Measurements from ENCODE around the gene CBX3.

DNA sequence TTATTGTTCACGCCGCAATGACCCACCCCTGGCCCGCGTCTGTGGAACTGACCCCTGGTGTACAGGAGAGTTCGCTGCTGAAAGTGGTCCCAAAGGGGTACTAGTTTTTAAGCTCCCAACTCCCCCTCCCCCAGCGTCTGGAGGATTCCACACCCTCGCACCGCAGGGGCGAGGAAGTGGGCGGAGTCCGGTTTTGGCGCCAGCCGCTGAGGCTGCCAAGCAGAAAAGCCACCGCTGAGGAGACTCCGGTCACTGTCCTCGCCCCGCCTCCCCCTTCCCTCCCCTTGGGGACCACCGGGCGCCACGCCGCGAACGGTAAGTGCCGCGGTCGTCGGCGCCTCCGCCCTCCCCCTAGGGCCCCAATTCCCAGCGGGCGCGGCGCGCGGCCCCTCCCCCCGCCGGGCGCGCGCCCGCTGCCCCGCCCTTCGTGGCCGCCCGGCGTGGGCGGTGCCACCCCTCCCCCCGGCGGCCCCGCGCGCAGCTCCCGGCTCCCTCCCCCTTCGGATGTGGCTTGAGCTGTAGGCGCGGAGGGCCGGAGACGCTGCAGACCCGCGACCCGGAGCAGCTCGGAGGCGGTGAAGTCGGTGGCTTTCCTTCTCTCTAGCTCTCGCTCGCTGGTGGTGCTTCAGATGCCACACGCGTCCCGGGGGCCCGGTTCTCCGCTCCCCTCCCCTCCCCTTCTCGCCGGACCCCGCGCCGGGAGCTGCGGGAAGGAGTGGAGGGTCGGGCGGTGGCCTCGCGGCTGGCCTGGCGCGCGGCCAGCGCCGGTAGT is at the start of gene CBX3:
- TF ChIP-seq, protein P1, sequence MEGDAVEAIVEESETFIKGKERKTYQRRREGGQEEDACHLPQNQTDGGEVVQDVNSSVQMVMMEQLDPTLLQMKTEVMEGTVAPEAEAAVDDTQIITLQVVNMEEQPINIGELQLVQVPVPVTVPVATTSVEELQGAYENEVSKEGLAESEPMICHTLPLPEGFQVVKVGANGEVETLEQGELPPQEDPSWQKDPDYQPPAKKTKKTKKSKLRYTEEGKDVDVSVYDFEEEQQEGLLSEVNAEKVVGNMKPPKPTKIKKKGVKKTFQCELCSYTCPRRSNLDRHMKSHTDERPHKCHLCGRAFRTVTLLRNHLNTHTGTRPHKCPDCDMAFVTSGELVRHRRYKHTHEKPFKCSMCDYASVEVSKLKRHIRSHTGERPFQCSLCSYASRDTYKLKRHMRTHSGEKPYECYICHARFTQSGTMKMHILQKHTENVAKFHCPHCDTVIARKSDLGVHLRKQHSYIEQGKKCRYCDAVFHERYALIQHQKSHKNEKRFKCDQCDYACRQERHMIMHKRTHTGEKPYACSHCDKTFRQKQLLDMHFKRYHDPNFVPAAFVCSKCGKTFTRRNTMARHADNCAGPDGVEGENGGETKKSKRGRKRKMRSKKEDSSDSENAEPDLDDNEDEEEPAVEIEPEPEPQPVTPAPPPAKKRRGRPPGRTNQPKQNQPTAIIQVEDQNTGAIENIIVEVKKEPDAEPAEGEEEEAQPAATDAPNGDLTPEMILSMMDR (IDR thresholded peaks at IDR 0.05): no peak
- TF ChIP-seq EZH2 (IDR thresholded peaks at IDR 0.05) (no peak), EZH2phosphoT487 (IDR thresholded peaks at IDR 0.05) (no peak)

Data from neural progenitor cell (in vitro differentiated cells).